K562 (cell line): ENCODE results near the gene RPTOR. TPM values are rescaled to one million over a fixed set of nuclear protein-coding genes. Genes with fewer than 3 reads are reported as not detected.

ENCODE experiments used
- ATAC-seq: fragments of 200-7000 bp; cut with Tn5 transposase; 3 replicates; pipeline ENCODE4 v1.9.1; 2020; ENCODE audit warnings: moderate library complexity
- BruUV-seq: library from RNA; stranded (reverse); fragments of 400-500 nt; replicated peaks from 2 replicates; lab custom pipeline; 2021; lab: Mats Ljungman, UMichigan
- CTCF ChIA-PET: fragments of 300-600 bp; formaldehyde crosslinking; extraction: SDS; loops from one replicate; lab custom pipeline; 2021; ENCODE audit warnings: low intra/inter-chr PET ratio; lab: Yijun Ruan, JAX
- POLR2A ChIA-PET: fragments of 300-600, 350-650 bp; sonication (Branson Sonifier 250); formaldehyde crosslinking; extraction: SDS; loops from one replicate; lab custom pipeline; 2021; ENCODE audit warnings: antibody characterized with exemption, inconsistent platforms; lab: Yijun Ruan, JAX
- DNase-seq, 4 experiments: peaks; one replicate each; pipeline versions ENCODE4 v3.0.0 to v3.0.0-alpha.2; 2011 to 2018; ENCODE audit warnings: low spot score in 3 of 4, mixed read lengths in 3 of 4; ENCODE audit errors: extremely low read depth in 1 of 4
- FAIRE-seq: peaks from 2 replicates; lab custom pipeline; 2011; peaks lifted over from hg19 to GRCh38; lab: Jason Lieb, UNC
- H2AFZ ChIP-seq: 2 replicates; pipeline ENCODE4 v1.6.0; 2011; ENCODE audit warnings: low read depth, low read length, control low read depth, inconsistent platforms
- H3K27ac ChIP-seq: fragments of 200-600 bp; 3 replicates; pipeline ENCODE4 v1.8.0; 2011; ENCODE audit warnings: low read depth, mild to moderate bottlenecking, control low read depth, inconsistent platforms, low read length, moderate library complexity, mixed read lengths; ENCODE audit errors: extremely low read depth
- H3K27me3 ChIP-seq, 2 experiments: fragments of 300-600 bp in 1 of 2; 2 replicates in 1 of 2; 3 replicates in 1 of 2; pipeline versions ENCODE4 v1.6.0 to v1.8.0; 2011; ENCODE audit warnings: inconsistent platforms in 2 of 2, low read length in 2 of 2, mild to moderate bottlenecking in 1 of 2, mixed read lengths in 1 of 2, moderate library complexity in 1 of 2; ENCODE audit not compliant: control insufficient read depth in 2 of 2, insufficient read depth in 2 of 2
- H3K36me3 ChIP-seq: fragments of 300-600 bp; 3 replicates; pipeline ENCODE4 v1.8.0; 2011; ENCODE audit warnings: mild to moderate bottlenecking, low read length, inconsistent platforms; ENCODE audit not compliant: control insufficient read depth, insufficient read depth
- H3K4me1 ChIP-seq, 2 experiments: fragments of 200-600 bp in 1 of 2; replicated peaks in 1 of 2; 2 replicates in 1 of 2; 3 replicates in 1 of 2; pipeline versions ENCODE4 v1.5.1 to v1.8.0; 2011; ENCODE audit warnings: inconsistent platforms in 2 of 2, low read length in 2 of 2, mild to moderate bottlenecking in 1 of 2, mixed read lengths in 1 of 2, moderate library complexity in 1 of 2; ENCODE audit not compliant: control insufficient read depth in 2 of 2, insufficient read depth in 2 of 2
- H3K4me2 ChIP-seq: 2 replicates; pipeline ENCODE4 v1.6.1; 2011; ENCODE audit warnings: low read length, control low read depth, inconsistent platforms, mixed read lengths; ENCODE audit not compliant: insufficient read depth
- H3K4me3 ChIP-seq: fragments of 200-600 bp; sonication (generic), shearing (Covaris generic); 2 replicates; pipeline ENCODE4 v1.5.1; 2016; ENCODE audit warnings: control low read depth, inconsistent platforms
- H3K79me2 ChIP-seq: fragments of 200-600 bp; 3 replicates; pipeline ENCODE4 v1.8.0; 2011; ENCODE audit warnings: low read length, inconsistent platforms; ENCODE audit not compliant: control insufficient read depth, insufficient read depth
- H3K9ac ChIP-seq, 2 experiments: 2 replicates each; pipeline versions ENCODE4 v1.6.0 to v1.6.1; 2011; ENCODE audit warnings: low read depth in 2 of 2, low read length in 2 of 2, control low read depth in 1 of 2, inconsistent platforms in 1 of 2, mild to moderate bottlenecking in 1 of 2, mixed read lengths in 1 of 2; ENCODE audit not compliant: insufficient read depth in 1 of 2
- H3K9me1 ChIP-seq: one replicate; pipeline ENCODE4 v1.6.0; 2011; ENCODE audit warnings: inconsistent platforms, mild to moderate bottlenecking, low read length, moderate library complexity; ENCODE audit not compliant: control insufficient read depth, insufficient read depth
- H3K9me3 ChIP-seq: replicated peaks from 2 replicates; pipeline ENCODE4 v1.5.1; 2011; ENCODE audit warnings: low read depth, low read length, inconsistent platforms; ENCODE audit not compliant: control insufficient read depth, insufficient read depth
- H4K20me1 ChIP-seq: replicated peaks from 2 replicates; pipeline ENCODE4 v1.6.1; 2011; ENCODE audit warnings: low read length, inconsistent platforms, mixed read lengths; ENCODE audit not compliant: control insufficient read depth, insufficient read depth
- ASH1L ChIP-seq: fragments of 450-650 bp; IDR thresholded peaks from 2 replicates; pipeline ENCODE4 v1.6.1; 2018; ENCODE audit warnings: borderline replicate concordance, mild to moderate bottlenecking, low read depth; ENCODE audit not compliant: partially characterized antibody
- HIVEP1 ChIP-seq: fragments of 250-450 bp; sonication (Bioruptor Pico); IDR thresholded peaks from 2 replicates; pipeline ENCODE4 v1.4.0; 2020; ENCODE audit warnings: mild to moderate bottlenecking
- RNF2 ChIP-seq: sonication (generic); IDR thresholded peaks from 2 replicates; pipeline ENCODE4 v1.6.1; 2016
- SPI1 ChIP-seq: IDR thresholded peaks from 2 replicates; pipeline ENCODE4 v1.6.1; 2011; ENCODE audit warnings: low read depth, low read length, control low read depth, borderline replicate concordance
- TAF7 ChIP-seq: fragments of 450-650 bp; IDR thresholded peaks from 2 replicates; pipeline ENCODE4 v1.6.1; 2016; ENCODE audit warnings: missing genetic modification characterization, missing compliant biosample characterization
- TFAP4 ChIP-seq: sonication (generic); formaldehyde crosslinking; IDR thresholded peaks from 2 replicates; pipeline ENCODE4 v1.8.0; 2022; ENCODE audit warnings: missing genetic modification reagents, mild to moderate bottlenecking, moderate library complexity, borderline replicate concordance
- ZNF212 ChIP-seq: fragments of 450-650 bp; formaldehyde crosslinking; IDR thresholded peaks from 2 replicates; pipeline ENCODE4 v1.4.0; 2020; ENCODE audit warnings: mild to moderate bottlenecking
- ZNF263 ChIP-seq: sonication (generic); formaldehyde crosslinking; IDR thresholded peaks from 2 replicates; pipeline ENCODE4 v1.8.0; 2022; ENCODE audit warnings: mild to moderate bottlenecking, missing genetic modification reagents, borderline replicate concordance
- WGBS: fragments of 100-300 bp; shearing (Covaris generic); methylation state at CpG from one replicate; pipeline ENCODE4 v1.1.6; 2016; ENCODE audit warnings: low coverage, mixed read lengths; ENCODE audit not compliant: insufficient coverage; ENCODE audit errors: missing lambda C conversion rate; 5-methylcytosine and 5-hydroxymethylcytosine counted together
- in situ Hi-C: fragments of 300-500 bp; cut with MboI; formaldehyde crosslinking; loops from 4 replicates; pipeline ENCODE4 v1.15.0; 2018; ENCODE audit warnings: inconsistent platforms, mixed read lengths
- intact Hi-C: fragments of 100-400 bp; cut with micrococcal nuclease; formaldehyde crosslinking; loops from 2 replicates; pipeline ENCODE4 v1.14.2; 2022
- polyA plus RNA-seq, 8 experiments: library from polyadenylated mRNA; depleted of rRNA in 4 of 8; stranded (reverse) in 5 of 8; unstranded in 3 of 8; fragments of >200 nt; fragmentation: Nextera tagmentation in 2 of 8; fragmentation: Illumina TruSeq in 1 of 8; extraction: Ambion mirVana in 2 of 8; extraction: Trizol in 1 of 8; gene quantifications; 2 replicates each; pipeline versions ENCODE4 v1.2.1 to v1.2.3, GENCODE V29; 2011 to 2014; ENCODE audit warnings: inconsistent platforms in 1 of 8, missing spikeins in 1 of 8
- total RNA-seq, 7 experiments: library from RNA; depleted of rRNA in 6 of 7; stranded (reverse); fragments of >200 nt in 6 of 7; fragmentation: Illumina TruSeq in 2 of 7; extraction: Trizol in 2 of 7; gene quantifications; 2 replicates each; pipeline versions ENCODE4 v1.2.1 to v1.2.3, GENCODE V29; 2011 to 2021; ENCODE audit warnings: low replicate concordance in 1 of 7

The RPTOR gene
- total and polyA plus RNA-seq, 9 of the 15 experiments (the other 6 are each of a cell fraction or from before 2014, with no cell fraction given) = 0.24 to 54.1 (median 10.2) TPM

- Histone ChIP-seq H3K79me2 (peaks cover 20% of the 10 kb centered on the region), H2AFZ (no peak overlapping the region), H4K20me1 (no peaks in the 10 kb centered on the region), H3K9me1 (no peaks in the 10 kb centered on the region), H3K9me3 (no peaks in the 10 kb centered on the region), H3K4me3 (peak overlapping the region; percentile 97), H3K36me3 (peaks cover 28% of the 10 kb centered on the region; the same call in 1 of the 3 replicates), H3K4me2 (peak overlapping the region; percentile 78), H3K9ac (peak overlapping the region; percentile 59 to 85; a peak in 2 of 4 replicates), H3K4me1 (peaks cover 9 to 72% of the 10 kb centered on the region in 2 experiments; a peak in 4 of 5 replicates), H3K27me3 (no peaks in the 10 kb centered on the region), H3K27ac (no peak overlapping the region)
- peak in 1 of 4 experiments; percentile 20 for DNase-seq
- TF ChIP-seq TAF7 (no peak), RNF2 (no peak), TFAP4 (peak; percentile 26; the same call in 1 of the 2 replicates), ZNF212 (CRISPR knock-in tag) (no peak), SPI1 (0 out of 2 replicates have a peak, but pooled peaks have one; percentile 12), HIVEP1 (CRISPR knock-in tag) (no peak), ZNF263 (CRISPR knock-in tag) (peak; percentile 52; the same call in 1 of the 2 replicates), ASH1L (no peak)
- BruUV-seq = TSS peak; percentile 87
- ChIA-PET CTCF (interaction anchor here (0.7 to 5.7 kb wide), 2 partner anchors 37 to 109 kb away, joined by 7 to 64 read pairs; no protein-coding TSS in a partner anchor), POLR2A (interaction anchor here (0.6 to 2.7 kb wide), 3 partner anchors 10 to 528 kb away, joined by 3 to 8 read pairs (median 5); no protein-coding TSS in a partner anchor)
- intact Hi-C loops = no loop called here
- WGBS = 55% methylated on average over 17 of the region's 18 CpGs
- no peak for ATAC-seq
- peak; percentile 62 for FAIRE-seq
- in situ Hi-C loops = no loop called here
Observed at GRCh38 chr17:80992948-80993624, 448.4 kb downstream of the RPTOR start.
